Measurements from ENCODE around the gene MDFIC2. TPM values are rescaled to one million over a fixed set of nuclear protein-coding genes. Genes with fewer than 3 reads are reported as not detected.
"Not testable (repeated sequence)": the region's sequence is repeated elsewhere in the genome, so short reads cannot be mapped to it uniquely, and the experiment has no call there.

MDFIC2 gene
- total RNA-seq, 2 experiments from 2014 or later: not detected

DNA sequence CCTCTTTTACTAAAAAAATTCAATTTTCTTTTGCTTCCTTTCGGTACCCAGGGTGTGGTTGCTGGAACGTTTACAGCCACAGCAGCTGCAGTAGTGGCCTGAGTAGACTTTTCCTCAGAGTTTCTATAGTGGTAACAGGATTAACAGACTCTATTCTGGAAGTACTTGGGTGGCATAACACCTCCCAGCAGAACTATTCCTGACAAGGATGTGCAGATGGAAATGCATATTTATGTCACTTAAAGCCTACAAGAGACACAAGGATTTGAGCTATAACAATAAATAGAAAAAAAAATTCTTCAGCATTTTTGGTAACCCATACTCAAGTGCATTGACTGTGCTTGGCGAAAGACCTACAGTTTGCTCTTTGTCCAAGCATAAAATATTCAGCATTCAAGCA, 94.0 kb downstream of the MDFIC2 start:
- Mint-ChIP-seq H3K27ac (no peak overlapping the region), H3K4me1 (ENCODE audit: low read depth) (no peaks in the 10 kb centered on the region), H3K27me3 (ENCODE audit: low read depth) (no peaks in the 10 kb centered on the region), H3K36me3 (ENCODE audit: low read depth) (no peaks in the 10 kb centered on the region), H3K4me3 (no peak overlapping the region), H3K9me3 (ENCODE audit: insufficient read depth) (no peaks in the 10 kb centered on the region)
- DNase-seq: no peak
- POLR2A ChIA-PET: no interaction called here
- no peak for ATAC-seq
- CTCF ChIA-PET: no interaction called here

DNA sequence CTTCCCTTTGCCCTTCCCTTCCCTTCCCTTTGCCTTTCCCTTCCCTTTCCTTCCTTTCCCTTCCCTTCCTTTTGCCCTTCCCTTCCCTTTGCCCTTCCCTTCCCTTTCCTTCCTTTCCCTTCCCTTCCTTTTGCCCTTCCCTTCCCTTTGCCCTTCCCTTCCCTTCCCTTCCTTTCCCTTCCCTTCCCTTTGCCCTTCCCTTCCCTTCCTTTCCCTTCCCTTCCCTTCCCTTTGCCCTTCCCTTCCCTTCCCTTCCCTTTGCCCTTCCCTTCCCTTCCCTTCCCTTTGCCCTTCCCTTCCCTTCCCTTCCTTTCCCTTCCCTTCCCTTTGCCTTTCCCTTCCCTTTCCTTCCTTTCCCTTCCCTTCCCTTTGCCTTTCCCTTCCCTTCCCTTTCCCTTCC, 101.2 kb downstream of the MDFIC2 start:
- H3K27me3 Mint-ChIP-seq (ENCODE audit: low read depth); H3K9me3 Mint-ChIP-seq (ENCODE audit: insufficient read depth); H3K27ac Mint-ChIP-seq; H3K4me1 Mint-ChIP-seq (ENCODE audit: low read depth); H3K4me3 Mint-ChIP-seq; CTCF ChIA-PET; ATAC-seq; H3K36me3 Mint-ChIP-seq (ENCODE audit: low read depth); POLR2A ChIA-PET; DNase-seq: not testable (repeated sequence)

DNA sequence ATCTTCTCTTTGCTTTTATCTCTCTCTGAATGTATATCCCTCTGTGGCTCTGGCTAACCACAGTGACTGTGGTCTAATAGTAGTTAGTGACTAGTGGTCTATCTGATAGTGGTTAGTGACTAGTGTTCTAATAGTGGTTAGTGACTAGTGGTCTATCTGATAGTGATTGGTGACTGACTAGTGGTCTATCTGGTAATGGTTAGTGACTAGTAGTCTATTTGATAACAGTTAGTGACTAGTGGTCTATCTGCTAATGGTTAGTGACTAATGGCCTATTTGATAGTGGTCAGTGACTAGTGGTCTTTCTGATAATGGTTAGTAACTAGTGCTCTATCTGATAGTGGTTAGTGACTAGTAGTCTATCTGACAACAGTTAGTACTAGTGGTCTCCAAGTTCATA, 110.5 kb downstream of the MDFIC2 start:
- ChIA-PET POLR2A (no interaction called here), CTCF (no interaction called here)
- Mint-ChIP-seq H3K36me3 (ENCODE audit: low read depth) (no peaks in the 10 kb centered on the region), H3K4me1 (ENCODE audit: low read depth) (no peaks in the 10 kb centered on the region), H3K27me3 (ENCODE audit: low read depth) (no peaks in the 10 kb centered on the region), H3K4me3 (no peak overlapping the region), H3K27ac (no peak overlapping the region), H3K9me3 (ENCODE audit: insufficient read depth) (no peaks in the 10 kb centered on the region)
- no peak for DNase-seq
- ATAC-seq: no peak

DNA sequence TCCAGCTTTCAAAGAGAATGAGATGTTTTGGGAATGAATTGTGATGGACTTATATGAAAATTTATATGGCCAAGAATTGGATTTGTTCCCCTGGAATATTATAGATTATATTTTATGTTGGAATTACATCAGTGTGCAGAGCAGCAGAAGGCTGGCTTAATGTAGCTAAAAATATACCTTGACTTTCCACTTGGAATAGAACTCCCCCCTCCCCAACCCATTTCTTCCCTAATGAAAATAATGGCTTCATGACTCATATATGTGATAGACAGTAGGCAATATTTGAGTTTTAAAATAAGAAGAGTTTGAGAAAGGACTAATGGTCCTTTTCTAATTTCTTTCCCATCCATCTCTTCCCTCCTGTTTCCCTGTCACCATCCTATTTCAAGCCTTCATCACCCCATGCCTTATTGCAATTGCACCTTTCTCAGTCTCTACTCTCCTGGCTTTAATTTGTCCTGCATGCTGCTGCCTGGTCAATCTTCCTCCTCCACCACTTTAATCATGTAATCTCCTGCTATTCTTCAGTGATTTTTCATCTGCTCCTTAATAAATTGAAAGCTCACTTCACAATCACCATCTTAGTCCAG, 122.5 kb downstream of the MDFIC2 start:
- Mint-ChIP-seq H3K4me3 (no peak overlapping the region), H3K27ac (no peak overlapping the region), H3K4me1 (ENCODE audit: low read depth) (no peaks in the 10 kb centered on the region), H3K9me3 (ENCODE audit: insufficient read depth) (no peaks in the 10 kb centered on the region), H3K27me3 (ENCODE audit: low read depth) (no peaks in the 10 kb centered on the region), H3K36me3 (ENCODE audit: low read depth) (no peaks in the 10 kb centered on the region)
- DNase-seq (no peak), ATAC-seq (no peak)
- POLR2A ChIA-PET: no interaction called here
- CTCF ChIA-PET: no interaction called here

DNA sequence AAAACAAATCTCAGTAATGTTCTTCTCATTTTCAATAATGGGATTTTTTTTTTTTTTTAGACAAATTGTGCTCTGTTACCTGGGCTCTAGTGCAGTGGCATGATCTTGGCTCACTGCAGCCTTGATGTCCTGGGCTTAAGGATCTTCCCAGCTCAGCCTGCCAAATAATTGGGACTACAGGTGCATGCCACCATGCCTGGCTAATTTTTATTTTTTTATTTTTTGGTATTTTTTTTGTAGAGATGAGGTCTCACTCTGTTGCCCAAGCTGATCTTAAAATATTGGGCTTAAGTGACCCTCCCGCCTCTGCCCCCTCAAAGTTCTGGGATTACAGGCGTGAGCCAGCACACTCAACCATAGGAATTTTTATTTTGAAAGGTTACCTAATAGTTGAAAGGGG, 126.2 kb downstream of the MDFIC2 start:
- Mint-ChIP-seq H3K27ac (no peak overlapping the region), H3K9me3 (ENCODE audit: insufficient read depth) (no peaks in the 10 kb centered on the region), H3K27me3 (ENCODE audit: low read depth) (no peaks in the 10 kb centered on the region), H3K36me3 (ENCODE audit: low read depth) (no peaks in the 10 kb centered on the region), H3K4me1 (ENCODE audit: low read depth) (no peaks in the 10 kb centered on the region), H3K4me3 (no peak overlapping the region)
- ATAC-seq: no peak
- ChIA-PET CTCF (no interaction called here), POLR2A (no interaction called here)
- no peak for DNase-seq

DNA sequence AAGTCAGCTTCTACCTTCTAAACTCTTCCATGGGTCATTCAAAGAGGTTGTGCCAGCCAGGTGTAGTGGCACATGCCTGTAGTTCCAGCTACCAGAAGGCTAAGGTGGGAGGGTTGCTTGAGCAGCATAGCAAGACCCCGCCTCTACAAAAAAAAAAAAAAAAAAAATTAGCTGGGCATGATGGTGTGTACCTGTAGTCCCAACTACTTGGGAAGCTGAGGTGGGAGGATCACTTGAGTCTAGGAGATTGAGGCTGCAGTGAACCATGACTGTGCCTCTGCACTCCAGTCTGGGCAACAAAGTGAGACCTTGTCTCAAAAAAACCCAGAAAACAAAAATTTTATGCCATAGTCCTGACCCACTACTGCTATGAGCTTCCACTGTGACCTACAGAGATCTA, 126.8 kb downstream of the MDFIC2 start:
- no peak overlapping the region for H3K27ac Mint-ChIP-seq
- ATAC-seq: no peak
- POLR2A ChIA-PET: no interaction called here
- no peaks in the 10 kb centered on the region for H3K27me3 Mint-ChIP-seq (ENCODE audit: low read depth)
- H3K36me3 Mint-ChIP-seq (ENCODE audit: low read depth): no peaks in the 10 kb centered on the region
- H3K4me1 Mint-ChIP-seq (ENCODE audit: low read depth): no peaks in the 10 kb centered on the region
- CTCF ChIA-PET: no interaction called here
- H3K9me3 Mint-ChIP-seq (ENCODE audit: insufficient read depth): no peaks in the 10 kb centered on the region
- no peak overlapping the region for H3K4me3 Mint-ChIP-seq
- DNase-seq: no peak

DNA sequence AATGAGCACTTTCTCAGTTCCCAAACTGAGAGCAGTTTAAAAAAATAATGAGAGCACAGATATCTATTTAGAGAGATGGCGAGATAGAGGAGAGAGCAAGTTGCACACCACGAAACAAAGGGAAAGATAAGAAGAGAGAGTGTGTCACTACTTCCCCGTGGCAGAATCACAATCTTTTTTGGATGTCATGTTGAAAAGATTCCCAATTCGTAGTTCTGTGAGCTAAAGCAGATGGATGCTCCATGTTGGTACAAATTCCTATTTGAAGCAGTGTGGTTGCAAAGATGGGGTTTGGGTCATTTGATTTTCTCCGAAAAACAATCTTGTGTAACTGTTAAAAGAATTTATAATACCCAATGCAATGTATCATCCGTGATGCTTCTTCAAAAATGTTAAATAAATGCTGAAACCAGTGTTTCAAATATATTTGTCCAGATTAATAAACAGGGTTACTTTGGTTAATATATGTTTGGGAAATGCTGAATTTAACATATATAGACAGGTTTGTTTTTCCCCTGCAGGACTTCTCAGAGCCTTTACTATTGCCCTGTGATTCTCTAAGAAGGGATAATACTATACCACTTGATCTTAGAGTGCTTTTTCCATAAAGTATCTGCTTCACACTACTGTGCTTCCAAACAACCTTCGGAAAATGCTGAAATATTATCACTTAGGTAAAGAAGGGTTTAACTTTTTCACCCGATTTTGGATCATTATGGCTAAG, 128.5 kb downstream of the MDFIC2 start:
- H3K9me3 Mint-ChIP-seq (ENCODE audit: insufficient read depth): no peaks in the 10 kb centered on the region
- H3K4me1 Mint-ChIP-seq (ENCODE audit: low read depth): no peaks in the 10 kb centered on the region
- ChIA-PET CTCF (no interaction called here), POLR2A (no interaction called here)
- no peak overlapping the region for H3K4me3 Mint-ChIP-seq
- no peak for DNase-seq
- ATAC-seq: no peak
- no peaks in the 10 kb centered on the region for H3K27me3 Mint-ChIP-seq (ENCODE audit: low read depth)
- H3K36me3 Mint-ChIP-seq (ENCODE audit: low read depth): no peaks in the 10 kb centered on the region
- no peak overlapping the region for H3K27ac Mint-ChIP-seq

DNA sequence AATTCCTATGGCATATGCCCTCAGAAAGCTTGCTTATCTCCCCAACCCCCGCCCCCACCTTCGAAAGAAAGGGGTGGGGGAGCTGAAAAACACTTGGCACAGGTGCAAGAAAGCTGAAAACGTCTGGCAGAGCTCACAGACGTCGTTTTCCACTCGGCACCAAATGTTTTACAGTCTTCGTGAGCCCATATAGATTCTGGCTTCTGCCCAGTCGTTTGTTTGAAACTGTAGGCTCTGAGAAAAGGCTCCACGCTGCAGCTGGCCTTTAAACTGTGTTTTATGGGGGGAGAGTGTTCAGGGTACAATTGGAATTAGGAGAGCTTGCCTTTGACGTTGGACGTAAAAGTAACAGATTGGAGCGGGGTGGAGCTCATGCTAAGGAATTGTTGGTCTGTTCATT, 130.3 kb downstream of the MDFIC2 start:
- ChIA-PET POLR2A (no interaction called here), CTCF (no interaction called here)
- Mint-ChIP-seq H3K4me1 (ENCODE audit: low read depth) (no peaks in the 10 kb centered on the region), H3K27ac (no peak overlapping the region), H3K9me3 (ENCODE audit: insufficient read depth) (no peaks in the 10 kb centered on the region), H3K27me3 (ENCODE audit: low read depth) (no peaks in the 10 kb centered on the region), H3K36me3 (ENCODE audit: low read depth) (no peaks in the 10 kb centered on the region), H3K4me3 (no peak overlapping the region)
- DNase-seq (no peak), ATAC-seq (no peak)

DNA sequence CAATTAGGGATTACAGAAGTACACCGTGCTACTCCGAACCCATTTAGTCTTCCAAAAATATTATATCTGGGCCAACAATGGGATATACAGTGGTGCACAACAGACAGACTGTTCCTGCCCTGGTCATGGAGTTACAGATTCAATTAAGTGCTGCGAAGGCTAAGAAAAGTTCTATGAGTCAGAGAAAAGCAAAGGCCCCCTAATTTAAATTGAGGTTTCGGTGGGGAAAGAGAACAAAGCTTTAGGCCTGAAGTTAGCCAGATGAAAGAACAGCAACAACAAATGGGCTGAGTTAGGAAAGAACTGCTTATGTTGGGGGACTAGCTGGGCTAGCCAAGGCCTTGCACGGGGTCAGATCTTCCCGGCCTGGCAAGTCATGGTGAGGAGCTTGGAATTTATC, 131.8 kb downstream of the MDFIC2 start:
- DNase-seq (no peak), ATAC-seq (no peak)
- Mint-ChIP-seq H3K4me3 (no peak overlapping the region), H3K27ac (no peak overlapping the region), H3K27me3 (ENCODE audit: low read depth) (no peaks in the 10 kb centered on the region), H3K4me1 (ENCODE audit: low read depth) (no peaks in the 10 kb centered on the region), H3K9me3 (ENCODE audit: insufficient read depth) (no peaks in the 10 kb centered on the region), H3K36me3 (ENCODE audit: low read depth) (no peaks in the 10 kb centered on the region)
- ChIA-PET CTCF (no interaction called here), POLR2A (no interaction called here)

DNA sequence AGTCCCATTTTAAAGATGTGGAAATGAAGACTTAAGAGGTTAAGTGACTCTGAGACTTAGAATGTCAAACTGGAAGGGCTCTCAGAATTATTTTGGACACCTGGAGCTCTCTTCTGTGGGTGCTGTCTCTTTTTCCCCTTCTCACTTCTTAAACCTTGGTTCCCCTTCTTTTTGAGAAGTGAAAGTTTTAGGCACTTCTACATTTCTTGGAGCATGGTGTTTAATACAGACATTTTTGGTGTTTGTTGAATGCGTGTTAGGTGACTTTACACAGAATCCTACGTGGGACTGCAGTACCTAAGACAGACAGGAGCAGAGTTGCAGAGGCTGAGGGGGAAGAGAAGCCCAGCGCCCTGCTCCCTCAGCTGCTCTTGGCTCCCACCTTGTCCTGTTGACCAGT, 133.3 kb downstream of the MDFIC2 start:
- POLR2A ChIA-PET: no interaction called here
- Mint-ChIP-seq H3K27me3 (ENCODE audit: low read depth) (no peaks in the 10 kb centered on the region), H3K4me3 (no peak overlapping the region), H3K36me3 (ENCODE audit: low read depth) (no peaks in the 10 kb centered on the region), H3K27ac (no peak overlapping the region), H3K4me1 (ENCODE audit: low read depth) (no peaks in the 10 kb centered on the region), H3K9me3 (ENCODE audit: insufficient read depth) (no peaks in the 10 kb centered on the region)
- CTCF ChIA-PET: no interaction called here
- ATAC-seq: no peak
- DNase-seq: no peak

DNA sequence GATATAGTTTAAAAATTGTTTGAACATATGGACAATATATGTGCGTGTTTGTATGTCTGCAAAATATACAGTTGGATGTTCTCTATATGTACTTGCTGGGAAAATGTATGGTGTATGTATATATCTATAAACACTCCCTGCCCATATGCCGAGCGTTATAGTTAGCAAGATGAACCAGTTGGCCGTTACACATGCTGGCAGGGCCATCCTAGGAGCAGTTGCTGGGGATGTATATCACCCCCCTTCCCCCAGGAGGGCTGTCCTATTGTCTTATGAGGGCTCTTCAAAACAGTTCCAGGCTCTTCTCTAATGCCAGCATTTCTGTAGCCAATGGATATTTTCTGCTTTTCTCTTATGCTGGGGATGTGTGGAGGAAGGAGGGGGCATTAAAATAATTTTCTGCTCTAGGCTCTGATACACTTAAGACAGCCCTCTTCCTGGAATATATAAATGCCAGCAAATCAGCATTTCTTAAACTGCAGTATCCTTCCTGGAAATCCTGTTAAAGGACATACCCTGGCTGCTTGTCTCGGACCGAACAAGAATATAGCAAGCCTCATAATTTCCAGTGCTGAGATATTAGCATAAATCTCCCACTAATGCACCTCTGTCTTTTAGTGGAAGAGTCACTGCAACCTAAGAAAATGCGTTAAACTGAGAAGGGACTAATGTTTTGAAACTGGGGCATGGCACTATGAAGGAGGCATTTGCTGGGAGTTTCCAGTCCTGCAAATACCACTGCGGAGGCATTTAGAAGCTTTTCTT, 134.4 kb downstream of the MDFIC2 start:
- ChIA-PET POLR2A (no interaction called here), CTCF (no interaction called here)
- no peak for DNase-seq
- no peaks in the 10 kb centered on the region for H3K27me3 Mint-ChIP-seq (ENCODE audit: low read depth)
- H3K9me3 Mint-ChIP-seq (ENCODE audit: insufficient read depth): no peaks in the 10 kb centered on the region
- no peak for ATAC-seq
- no peak overlapping the region for H3K27ac Mint-ChIP-seq
- no peaks in the 10 kb centered on the region for H3K36me3 Mint-ChIP-seq (ENCODE audit: low read depth)
- no peaks in the 10 kb centered on the region for H3K4me1 Mint-ChIP-seq (ENCODE audit: low read depth)
- H3K4me3 Mint-ChIP-seq: no peak overlapping the region

DNA sequence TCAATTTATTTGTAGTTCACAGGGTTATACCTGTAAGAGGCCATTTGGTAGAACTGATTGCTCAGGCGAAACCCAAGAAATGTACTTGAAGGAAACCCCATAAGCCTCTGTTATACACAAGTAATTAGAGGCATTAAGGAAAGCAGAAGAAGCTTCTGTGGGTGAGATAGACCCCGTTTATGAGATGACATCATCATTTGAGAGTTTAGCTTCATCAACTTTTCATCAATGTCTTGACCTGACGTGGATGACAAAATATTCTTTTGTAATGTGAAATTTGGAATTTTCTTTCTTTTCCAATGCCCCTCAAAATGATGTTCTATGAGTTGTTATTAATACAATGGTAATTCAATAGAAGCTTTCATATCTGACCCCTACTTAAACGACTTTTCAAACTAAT, 136.2 kb downstream of the MDFIC2 start:
- DNase-seq (no peak), ATAC-seq (no peak)
- no peaks in the 10 kb centered on the region for H3K9me3 Mint-ChIP-seq (ENCODE audit: insufficient read depth)
- H3K27me3 Mint-ChIP-seq (ENCODE audit: low read depth): no peaks in the 10 kb centered on the region
- no peak overlapping the region for H3K27ac Mint-ChIP-seq
- no peaks in the 10 kb centered on the region for H3K36me3 Mint-ChIP-seq (ENCODE audit: low read depth)
- POLR2A ChIA-PET: no interaction called here
- CTCF ChIA-PET: no interaction called here
- no peaks in the 10 kb centered on the region for H3K4me1 Mint-ChIP-seq (ENCODE audit: low read depth)
- no peak overlapping the region for H3K4me3 Mint-ChIP-seq

DNA sequence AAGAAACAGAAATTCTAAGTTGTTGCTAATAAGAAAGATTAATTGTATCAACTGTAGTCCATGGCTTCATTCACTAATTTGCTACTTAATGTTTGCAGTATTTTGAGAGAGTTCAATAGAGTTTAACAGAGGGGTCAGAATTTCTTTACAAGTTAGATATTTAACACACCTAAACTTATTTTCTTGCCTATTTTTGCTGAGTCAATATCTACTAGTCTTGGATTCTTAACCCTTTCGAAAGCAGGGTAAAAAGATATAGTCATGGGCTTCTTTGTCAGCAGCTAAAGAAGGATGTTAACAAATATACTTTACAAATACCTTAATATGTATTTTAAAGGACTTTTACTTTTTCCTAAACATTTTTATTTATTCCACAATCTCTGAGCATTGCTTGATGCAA, 155.6 kb downstream of the MDFIC2 start:
- no peak for ATAC-seq
- H3K9me3 Mint-ChIP-seq (ENCODE audit: insufficient read depth): no peaks in the 10 kb centered on the region
- no peak overlapping the region for H3K27ac Mint-ChIP-seq
- ChIA-PET CTCF (no interaction called here), POLR2A (no interaction called here)
- H3K36me3 Mint-ChIP-seq (ENCODE audit: low read depth): no peaks in the 10 kb centered on the region
- no peaks in the 10 kb centered on the region for H3K4me1 Mint-ChIP-seq (ENCODE audit: low read depth)
- H3K27me3 Mint-ChIP-seq (ENCODE audit: low read depth): peaks cover 2% of the 10 kb centered on the region
- no peak overlapping the region for H3K4me3 Mint-ChIP-seq
- no peak for DNase-seq

All from activated CD8-positive, alpha-beta T cell treated with anti-CD3 and anti-CD28 coated beads, Interleukin-2, amount 10 ng/mL, durations not matched to agents 7 days and 5 days (primary cell).